Suprapubic skin (tissue), 3 donors: Measurements from ENCODE around the gene MYH3.

Experiments used
- CTCF ChIP-seq, 2 donors: fragments of 200-600 bp in 1 of 2; fragments of 450-650 bp in 1 of 2; sonication (generic) in 1 of 2; IDR thresholded peaks; one replicate each; pipeline ENCODE4 v1.5.1; 2016 to 2019; ENCODE audit warnings: antibody characterized with exemption in 2 of 2, mild to moderate bottlenecking in 1 of 2, moderate library complexity in 1 of 2
- EP300 ChIP-seq: sonication (generic); formaldehyde crosslinking; IDR thresholded peaks from one replicate; pipeline ENCODE4 v1.6.1; 2017; ENCODE audit warnings: antibody characterized with exemption
- POLR2A ChIP-seq, 2 donors: fragments of 450-650 bp; IDR thresholded peaks; one replicate each; pipeline ENCODE4 v1.6.1; 2017; ENCODE audit warnings: antibody characterized with exemption in 2 of 2, mild to moderate bottlenecking in 2 of 2, moderate library complexity in 2 of 2

DNA sequence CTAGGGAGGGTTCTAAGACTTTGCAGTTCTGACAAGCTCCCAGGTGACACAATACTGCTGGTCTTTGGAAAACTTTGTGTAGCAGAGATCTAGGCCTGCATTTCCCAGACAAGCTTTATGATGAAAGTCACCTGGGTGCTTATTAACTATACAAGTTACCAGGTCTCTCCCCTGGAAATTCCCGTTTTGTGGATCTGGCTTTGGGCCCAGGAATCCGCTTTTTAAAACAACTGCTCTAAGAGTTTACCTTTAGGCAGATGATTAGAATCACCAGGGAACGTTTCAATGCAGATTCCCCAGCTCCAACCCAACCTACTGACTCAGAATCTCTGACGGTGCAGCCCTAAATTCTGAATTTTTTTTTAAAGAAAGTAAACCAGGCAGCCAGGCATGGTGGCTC, 36.3 kb downstream of the MYH3 start:
- TF ChIP-seq EP300 (no peak), CTCF (IDR thresholded peaks at IDR 0.05) (no peak), POLR2A (IDR thresholded peaks at IDR 0.05) (no peak)
